ENCODE results near the gene CHSY1.

Gene CHSY1

DNA sequence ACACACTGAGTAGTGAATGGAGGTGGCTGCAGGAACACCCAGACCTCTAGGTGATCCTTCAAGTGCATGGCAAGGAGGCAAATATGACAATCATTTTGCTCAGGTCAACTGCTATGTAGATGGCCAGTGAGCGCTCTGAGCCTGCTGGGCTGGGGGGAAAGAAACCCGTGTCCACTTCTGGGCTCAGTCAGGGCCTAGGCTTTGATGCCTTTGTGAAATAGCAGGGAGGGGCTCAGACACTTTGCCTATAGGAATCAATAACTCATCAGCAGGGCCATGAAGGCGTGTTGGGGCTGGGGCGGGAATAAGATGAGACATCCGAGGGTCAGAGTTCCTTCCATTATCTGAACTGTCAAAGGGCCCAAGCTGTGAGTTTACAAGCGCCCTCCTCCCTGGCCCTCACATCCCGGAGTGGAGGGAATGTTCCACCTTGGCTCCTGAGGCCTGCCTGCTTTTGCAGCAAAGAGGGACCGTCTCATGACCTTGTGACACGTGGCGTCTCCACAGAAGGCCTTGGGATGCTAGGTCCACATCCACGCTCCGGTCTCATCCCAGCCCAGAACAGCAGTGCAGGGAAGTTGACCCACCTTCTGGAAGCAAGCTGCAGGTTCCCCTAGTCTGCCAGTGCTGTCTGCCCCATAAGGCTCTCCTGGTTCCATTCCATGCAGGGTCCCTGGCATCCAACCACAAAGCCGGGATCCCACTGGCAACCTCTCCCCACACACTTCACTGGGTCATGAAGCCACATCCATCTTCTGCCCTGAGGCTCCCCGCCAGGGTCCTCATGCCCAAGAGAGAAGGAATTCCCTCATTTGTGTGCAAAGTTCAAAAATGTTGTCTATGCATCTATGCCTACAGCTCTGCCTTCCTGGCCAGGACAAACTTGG lies 78.4 kb downstream of the CHSY1 start:
- Histone ChIP-seq H3K4me3 (ENCODE audit: low read depth, low read length) (no peak overlapping the region), H3K36me3 (ENCODE audit: control insufficient read depth, insufficient read depth, low read length) (no peaks in the 10 kb centered on the region), H3K79me2 (no peaks in the 10 kb centered on the region), H3K27ac (no peak overlapping the region), H3K27me3 (ENCODE audit: control insufficient read depth, insufficient read depth, low read length) (no peaks in the 10 kb centered on the region), H3K9me3 (ENCODE audit: control insufficient read depth, low read length) (no peaks in the 10 kb centered on the region), H2AFZ (no peak overlapping the region), H3K4me2 (ENCODE audit: low read length) (no peak overlapping the region), H3K4me1 (no peaks in the 10 kb centered on the region), H3K9ac (no peak overlapping the region)
- TF ChIP-seq, protein P1, sequence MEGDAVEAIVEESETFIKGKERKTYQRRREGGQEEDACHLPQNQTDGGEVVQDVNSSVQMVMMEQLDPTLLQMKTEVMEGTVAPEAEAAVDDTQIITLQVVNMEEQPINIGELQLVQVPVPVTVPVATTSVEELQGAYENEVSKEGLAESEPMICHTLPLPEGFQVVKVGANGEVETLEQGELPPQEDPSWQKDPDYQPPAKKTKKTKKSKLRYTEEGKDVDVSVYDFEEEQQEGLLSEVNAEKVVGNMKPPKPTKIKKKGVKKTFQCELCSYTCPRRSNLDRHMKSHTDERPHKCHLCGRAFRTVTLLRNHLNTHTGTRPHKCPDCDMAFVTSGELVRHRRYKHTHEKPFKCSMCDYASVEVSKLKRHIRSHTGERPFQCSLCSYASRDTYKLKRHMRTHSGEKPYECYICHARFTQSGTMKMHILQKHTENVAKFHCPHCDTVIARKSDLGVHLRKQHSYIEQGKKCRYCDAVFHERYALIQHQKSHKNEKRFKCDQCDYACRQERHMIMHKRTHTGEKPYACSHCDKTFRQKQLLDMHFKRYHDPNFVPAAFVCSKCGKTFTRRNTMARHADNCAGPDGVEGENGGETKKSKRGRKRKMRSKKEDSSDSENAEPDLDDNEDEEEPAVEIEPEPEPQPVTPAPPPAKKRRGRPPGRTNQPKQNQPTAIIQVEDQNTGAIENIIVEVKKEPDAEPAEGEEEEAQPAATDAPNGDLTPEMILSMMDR (IDR thresholded peaks at IDR 0.05), result no peak

DNA sequence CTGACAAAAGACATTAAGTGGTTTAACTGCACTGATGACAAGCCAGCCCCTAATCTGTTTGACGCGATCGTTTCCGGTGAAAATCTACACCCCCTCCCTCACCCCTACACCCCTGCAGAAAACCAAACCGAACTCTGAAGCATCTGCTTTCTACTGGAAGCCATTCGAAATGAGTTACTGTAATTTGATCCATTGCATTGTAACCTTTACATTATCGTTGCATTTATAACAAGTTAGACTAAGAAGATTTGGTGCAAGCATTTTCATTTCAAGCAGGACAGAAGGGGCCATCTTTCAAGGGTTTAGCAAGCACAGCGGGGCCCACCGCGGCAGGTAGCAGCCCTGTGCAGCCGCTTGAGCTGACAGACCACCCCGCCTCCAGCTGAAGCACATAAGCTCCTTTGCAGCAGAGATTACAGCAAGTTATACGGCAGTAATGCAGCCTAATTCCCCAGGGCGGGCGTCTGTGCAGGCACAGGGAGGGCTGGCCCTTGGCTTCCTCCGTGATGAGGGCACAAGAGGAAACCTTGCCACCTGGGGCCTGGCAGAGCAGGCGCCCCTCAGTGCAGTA lies 79.3 kb downstream of the CHSY1 start:
- Histone ChIP-seq H3K79me2 (no peaks in the 10 kb centered on the region), H3K9me3 (ENCODE audit: control insufficient read depth, low read length) (no peaks in the 10 kb centered on the region), H3K27me3 (ENCODE audit: control insufficient read depth, insufficient read depth, low read length) (no peaks in the 10 kb centered on the region), H3K4me3 (ENCODE audit: low read depth, low read length) (no peak overlapping the region), H3K4me2 (ENCODE audit: low read length) (no peak overlapping the region), H3K36me3 (ENCODE audit: control insufficient read depth, insufficient read depth, low read length) (no peaks in the 10 kb centered on the region), H3K4me1 (no peaks in the 10 kb centered on the region), H2AFZ (no peak overlapping the region), H3K9ac (no peak overlapping the region), H3K27ac (no peak overlapping the region)
- TF ChIP-seq, protein P1 (IDR thresholded peaks at IDR 0.05), result no peak

DNA sequence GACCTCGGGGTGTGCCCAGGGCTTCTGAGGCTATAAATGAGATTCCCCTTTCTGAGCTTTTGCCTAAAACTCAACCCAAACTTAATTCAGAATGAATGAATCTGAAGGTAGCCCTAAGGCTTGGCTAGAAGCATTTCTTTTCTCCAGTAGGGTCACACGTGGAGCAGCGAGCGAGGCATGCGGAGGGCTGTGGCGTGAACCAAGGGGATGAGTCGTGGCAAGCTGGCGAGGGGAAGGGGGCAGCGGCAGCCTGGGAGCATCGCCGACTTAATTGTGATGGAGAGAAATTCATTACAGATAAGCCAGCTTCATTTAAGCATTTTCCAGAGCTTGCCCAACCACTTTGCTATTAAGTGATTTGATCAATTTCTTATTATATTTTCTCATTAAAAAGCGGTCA lies 79.9 kb downstream of the CHSY1 start:
- no peaks in the 10 kb centered on the region for H3K36me3 ChIP-seq (ENCODE audit: control insufficient read depth, insufficient read depth, low read length)
- H3K79me2 ChIP-seq, result no peaks in the 10 kb centered on the region
- H3K9ac ChIP-seq, result no peak overlapping the region
- no peak overlapping the region for H2AFZ ChIP-seq
- H3K9me3 ChIP-seq (ENCODE audit: control insufficient read depth, low read length), result no peaks in the 10 kb centered on the region
- no peaks in the 10 kb centered on the region for H3K27me3 ChIP-seq (ENCODE audit: control insufficient read depth, insufficient read depth, low read length)
- no peak overlapping the region for H3K27ac ChIP-seq
- TF ChIP-seq, protein P1 (IDR thresholded peaks at IDR 0.05), result no peak
- no peak overlapping the region for H3K4me3 ChIP-seq (ENCODE audit: low read depth, low read length)
- no peak overlapping the region for H3K4me2 ChIP-seq (ENCODE audit: low read length)
- H3K4me1 ChIP-seq, result no peaks in the 10 kb centered on the region

DNA sequence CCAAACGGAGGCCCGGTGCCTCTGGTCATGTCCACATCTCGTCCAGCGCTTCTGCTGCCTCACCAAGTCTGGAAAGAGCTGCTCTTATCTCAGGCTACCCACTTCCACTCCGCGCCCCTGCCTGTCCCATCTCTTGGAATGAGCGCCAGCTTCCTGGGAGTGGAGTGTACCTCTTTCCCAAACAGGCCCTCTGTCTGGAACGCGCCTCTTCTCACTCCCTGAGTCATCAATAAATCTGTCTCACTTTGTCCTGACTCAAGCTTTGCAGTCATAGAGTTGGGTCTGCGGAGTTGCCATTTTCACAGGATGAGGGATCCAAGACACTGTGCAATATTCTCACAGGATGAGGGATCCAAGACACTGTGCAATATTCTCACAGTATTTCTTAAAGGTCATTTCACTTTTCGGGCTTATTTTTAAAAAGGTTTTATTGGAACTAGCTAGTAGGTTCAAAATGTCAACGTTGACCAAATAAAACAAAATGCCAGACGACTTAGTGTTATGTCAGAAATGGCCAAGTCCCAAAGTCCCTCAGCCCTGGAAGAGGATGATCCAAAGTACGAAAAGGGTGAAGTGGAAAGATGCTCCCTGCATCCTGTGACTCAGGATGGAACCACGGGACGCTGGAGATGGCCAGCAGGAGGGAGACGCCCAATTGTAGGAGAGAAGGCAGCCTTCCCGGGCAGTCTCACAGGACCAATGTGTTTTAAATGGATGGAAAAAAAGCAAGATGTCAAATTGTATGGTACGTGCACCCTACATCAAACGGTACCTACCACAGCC lies 81.1 kb downstream of the CHSY1 start:
- Histone ChIP-seq H3K4me1 (no peaks in the 10 kb centered on the region), H3K9me3 (ENCODE audit: control insufficient read depth, low read length) (no peaks in the 10 kb centered on the region), H3K27me3 (ENCODE audit: control insufficient read depth, insufficient read depth, low read length) (no peaks in the 10 kb centered on the region), H3K79me2 (no peaks in the 10 kb centered on the region), H3K9ac (no peak overlapping the region), H3K4me2 (ENCODE audit: low read length) (no peak overlapping the region), H2AFZ (no peak overlapping the region), H3K36me3 (ENCODE audit: control insufficient read depth, insufficient read depth, low read length) (no peaks in the 10 kb centered on the region), H3K27ac (no peak overlapping the region), H3K4me3 (ENCODE audit: low read depth, low read length) (no peak overlapping the region)
- TF ChIP-seq, protein P1 (IDR thresholded peaks at IDR 0.05), result no peak
